ENCODE data around the gene ZNF283.
"Not testable (repeated sequence)": the region's sequence is repeated elsewhere in the genome, so short reads cannot be mapped to it uniquely, and the experiment has no call there.

The ZNF283 gene

GRCh38 chr19:43820098-43820883 is 6.8 kb upstream of the ZNF283 start:
- Histone ChIP-seq H3K9ac (ENCODE audit: low read length) (peak overlapping the region; percentile 10), H3K9me3 (ENCODE audit: control insufficient read depth, low read length) (no peaks in the 10 kb centered on the region), H3K36me3 (ENCODE audit: control insufficient read depth, insufficient read depth, low read length, severe bottlenecking) (no peaks in the 10 kb centered on the region), H3K4me1 (ENCODE audit: control insufficient read depth, insufficient read depth, low read length) (peaks cover 5% of the 10 kb centered on the region), H3K27me3 (replicated peaks; ENCODE audit: control insufficient read depth, insufficient read depth, low read length) (no peaks in the 10 kb centered on the region), H3K4me3 (ENCODE audit: low read length) (peak overlapping the region; percentile 80)
- DNase-seq (ENCODE audit: low read depth): peak; percentile 55

DNA sequence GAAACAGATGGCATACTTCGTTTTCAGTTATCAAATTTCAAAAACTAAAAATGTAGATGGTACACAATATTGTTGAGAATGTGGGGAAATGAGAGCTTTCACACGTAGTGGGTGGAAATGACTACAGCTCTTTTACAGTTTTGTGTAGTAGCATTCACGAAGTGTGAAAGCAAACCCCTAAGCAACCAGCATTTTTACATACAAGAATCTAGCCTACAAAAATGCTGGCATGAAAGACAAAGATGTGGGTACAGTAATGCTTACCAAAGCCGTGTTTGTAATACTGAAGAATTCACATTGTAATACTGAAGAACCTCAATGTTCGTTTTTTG is 6.3 kb upstream of the ZNF283 start:
- Histone ChIP-seq H3K4me3 (ENCODE audit: low read length) (peak overlapping the region; percentile 80), H3K27me3 (replicated peaks; ENCODE audit: control insufficient read depth, insufficient read depth, low read length) (no peaks in the 10 kb centered on the region)
- no peak for DNase-seq (ENCODE audit: low read depth)

DNA sequence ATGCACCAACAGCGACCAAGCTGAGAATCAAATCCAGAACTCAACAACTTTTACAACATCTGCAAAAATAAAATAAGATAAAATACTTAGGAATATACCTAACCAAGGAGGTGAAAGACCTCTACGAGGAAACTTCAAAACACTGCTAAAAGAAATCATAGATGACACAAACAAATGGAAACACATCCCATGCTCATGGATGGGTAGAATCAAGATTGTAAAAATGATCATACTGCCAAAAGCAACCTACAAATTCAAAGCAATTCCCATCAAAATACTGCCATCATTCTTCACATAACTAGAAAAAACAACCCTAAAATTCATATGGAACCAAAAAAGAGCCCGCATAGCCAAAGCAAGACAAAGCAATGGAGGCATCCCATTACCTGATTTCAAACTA is 3.3 kb upstream of the ZNF283 start:
- not testable (repeated sequence) for H3K9me3 ChIP-seq (ENCODE audit: control insufficient read depth, low read length); DNase-seq (ENCODE audit: low read depth); H3K36me3 ChIP-seq (ENCODE audit: control insufficient read depth, insufficient read depth, low read length, severe bottlenecking); H3K4me3 ChIP-seq (ENCODE audit: low read length); H3K27me3 ChIP-seq (replicated peaks; ENCODE audit: control insufficient read depth, insufficient read depth, low read length); H3K9ac ChIP-seq (ENCODE audit: low read length)
- H3K4me1 ChIP-seq (ENCODE audit: control insufficient read depth, insufficient read depth, low read length): peaks cover 14% of the 10 kb centered on the region

More for the DNA sequence above, 6.3 kb upstream of the ZNF283 start:
- Histone ChIP-seq H3K9me3 (ENCODE audit: control insufficient read depth, low read length) (no peaks in the 10 kb centered on the region), H3K36me3 (ENCODE audit: control insufficient read depth, insufficient read depth, low read length, severe bottlenecking) (no peaks in the 10 kb centered on the region), H3K9ac (ENCODE audit: low read length) (peak overlapping the region; percentile 10), H3K4me1 (ENCODE audit: control insufficient read depth, insufficient read depth, low read length) (peaks cover 5% of the 10 kb centered on the region)

DNA sequence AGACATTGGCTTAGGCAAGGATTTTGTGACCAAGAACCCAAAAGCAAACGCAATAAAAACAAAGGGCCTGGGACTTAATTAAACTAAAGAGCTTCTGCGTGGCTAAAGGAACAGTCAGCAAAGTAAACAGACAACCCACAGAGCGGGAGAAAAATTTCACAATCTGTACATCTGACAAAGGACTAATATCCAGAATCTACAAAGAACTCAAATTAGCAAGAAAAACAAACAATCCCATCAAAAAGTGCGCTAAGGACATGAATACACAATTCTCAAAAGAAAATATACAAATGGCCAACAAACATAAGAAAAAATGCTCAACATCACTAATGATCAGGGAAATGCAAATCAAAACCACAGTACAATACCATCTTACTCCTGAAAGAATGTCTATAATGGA is 2.5 kb upstream of the ZNF283 start:
- H3K36me3 ChIP-seq (ENCODE audit: control insufficient read depth, insufficient read depth, low read length, severe bottlenecking): peaks cover 12% of the 10 kb centered on the region

GRCh38 chr19:43839139-43839538 is 12.0 kb downstream of the ZNF283 start:
- Histone ChIP-seq H3K36me3 (ENCODE audit: control insufficient read depth, insufficient read depth, low read length, severe bottlenecking) (peaks cover 96% of the 10 kb centered on the region), H3K4me3 (ENCODE audit: low read length) (peak overlapping the region; percentile 50), H3K9me3 (ENCODE audit: control insufficient read depth, low read length) (peaks cover 95% of the 10 kb centered on the region), H3K9ac (ENCODE audit: low read length) (no peak overlapping the region), H3K4me1 (ENCODE audit: control insufficient read depth, insufficient read depth, low read length) (no peaks in the 10 kb centered on the region), H3K27me3 (replicated peaks; ENCODE audit: control insufficient read depth, insufficient read depth, low read length) (no peaks in the 10 kb centered on the region)
- DNase-seq (ENCODE audit: low read depth): no peak

More for the DNA sequence above, 2.5 kb upstream of the ZNF283 start:
- not testable (repeated sequence) for H3K9me3 ChIP-seq (ENCODE audit: control insufficient read depth, low read length); H3K27me3 ChIP-seq (replicated peaks; ENCODE audit: control insufficient read depth, insufficient read depth, low read length); DNase-seq (ENCODE audit: low read depth); H3K4me3 ChIP-seq (ENCODE audit: low read length); H3K9ac ChIP-seq (ENCODE audit: low read length)
- H3K4me1 ChIP-seq (ENCODE audit: control insufficient read depth, insufficient read depth, low read length): peaks cover 14% of the 10 kb centered on the region

DNA sequence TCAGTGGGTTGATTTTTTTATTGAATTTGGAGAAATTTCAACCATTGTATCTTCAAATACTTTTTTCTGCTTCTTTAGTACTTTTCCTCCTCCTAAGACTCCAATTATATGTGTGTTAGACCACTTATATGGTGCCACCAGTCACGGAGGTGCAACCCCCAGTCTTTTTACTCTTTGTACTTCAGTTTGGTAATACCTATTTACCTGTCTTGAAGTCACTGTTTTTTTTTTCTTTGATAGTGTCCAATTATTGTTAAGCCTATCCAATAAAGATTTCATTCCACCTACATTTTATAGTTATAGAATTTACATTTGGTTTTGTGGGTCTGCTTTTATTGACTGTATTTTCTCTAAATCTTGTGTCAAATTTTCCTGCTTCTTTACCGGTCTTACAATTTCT is 14.9 kb downstream of the ZNF283 start:
- Histone ChIP-seq H3K4me1 (ENCODE audit: control insufficient read depth, insufficient read depth, low read length) (no peaks in the 10 kb centered on the region), H3K4me3 (ENCODE audit: low read length) (peak overlapping the region; percentile 51), H3K27me3 (replicated peaks; ENCODE audit: control insufficient read depth, insufficient read depth, low read length) (no peaks in the 10 kb centered on the region), H3K9me3 (ENCODE audit: control insufficient read depth, low read length) (peaks cover 100% of the 10 kb centered on the region), H3K9ac (ENCODE audit: low read length) (no peak overlapping the region), H3K36me3 (ENCODE audit: control insufficient read depth, insufficient read depth, low read length, severe bottlenecking) (peaks cover 99% of the 10 kb centered on the region)
- no peak for DNase-seq (ENCODE audit: low read depth)

GRCh38 chr19:43847246-43847645 is 20.1 kb downstream of the ZNF283 start:
- Histone ChIP-seq H3K36me3 (ENCODE audit: control insufficient read depth, insufficient read depth, low read length, severe bottlenecking) (peaks cover 96% of the 10 kb centered on the region), H3K4me3 (ENCODE audit: low read length) (peak overlapping the region; percentile 43)

DNA sequence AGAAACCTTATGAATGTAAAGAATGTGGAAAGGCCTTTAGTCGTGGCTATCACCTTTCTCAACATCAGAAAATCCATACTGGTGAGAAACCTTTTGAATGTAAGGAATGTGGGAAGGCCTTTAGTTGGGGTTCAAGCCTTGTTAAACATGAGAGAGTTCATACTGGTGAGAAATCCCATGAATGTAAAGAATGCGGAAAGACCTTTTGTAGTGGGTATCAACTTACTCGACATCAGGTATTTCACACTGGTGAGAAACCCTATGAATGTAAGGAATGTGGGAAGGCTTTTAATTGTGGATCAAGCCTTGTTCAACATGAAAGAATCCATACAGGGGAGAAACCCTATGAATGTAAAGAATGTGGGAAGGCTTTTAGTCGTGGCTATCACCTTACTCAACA is 20.8 kb downstream of the ZNF283 start:
- Histone ChIP-seq H3K9me3 (ENCODE audit: control insufficient read depth, low read length) (peaks cover 99% of the 10 kb centered on the region), H3K27me3 (replicated peaks; ENCODE audit: control insufficient read depth, insufficient read depth, low read length) (no peaks in the 10 kb centered on the region), H3K9ac (ENCODE audit: low read length) (no peak overlapping the region), H3K4me3 (ENCODE audit: low read length) (peak overlapping the region; percentile 43), H3K4me1 (ENCODE audit: control insufficient read depth, insufficient read depth, low read length) (no peaks in the 10 kb centered on the region), H3K36me3 (ENCODE audit: control insufficient read depth, insufficient read depth, low read length, severe bottlenecking) (peaks cover 96% of the 10 kb centered on the region)
- no peak for DNase-seq (ENCODE audit: low read depth)

More at GRCh38 chr19:43847246-43847645, 20.1 kb downstream of the ZNF283 start:
- Histone ChIP-seq H3K4me1 (ENCODE audit: control insufficient read depth, insufficient read depth, low read length) (no peaks in the 10 kb centered on the region), H3K9ac (ENCODE audit: low read length) (no peak overlapping the region), H3K27me3 (replicated peaks; ENCODE audit: control insufficient read depth, insufficient read depth, low read length) (no peaks in the 10 kb centered on the region), H3K9me3 (ENCODE audit: control insufficient read depth, low read length) (peaks cover 99% of the 10 kb centered on the region)
- DNase-seq (ENCODE audit: low read depth): no peak

- H3K9me3 ChIP-seq (ENCODE audit: control insufficient read depth, low read length): peaks cover 97% of the 10 kb centered on the region
- no peaks in the 10 kb centered on the region for H3K4me1 ChIP-seq (ENCODE audit: control insufficient read depth, insufficient read depth, low read length)
- no peak for DNase-seq (ENCODE audit: low read depth)
- H3K9ac ChIP-seq (ENCODE audit: low read length): no peak overlapping the region
- peak overlapping the region; percentile 43 for H3K4me3 ChIP-seq (ENCODE audit: low read length)
- H3K27me3 ChIP-seq (replicated peaks; ENCODE audit: control insufficient read depth, insufficient read depth, low read length): no peaks in the 10 kb centered on the region
- H3K36me3 ChIP-seq (ENCODE audit: control insufficient read depth, insufficient read depth, low read length, severe bottlenecking): peaks cover 87% of the 10 kb centered on the region
Observed at GRCh38 chr19:43848821-43849220, 21.7 kb downstream of the ZNF283 start.

DNA sequence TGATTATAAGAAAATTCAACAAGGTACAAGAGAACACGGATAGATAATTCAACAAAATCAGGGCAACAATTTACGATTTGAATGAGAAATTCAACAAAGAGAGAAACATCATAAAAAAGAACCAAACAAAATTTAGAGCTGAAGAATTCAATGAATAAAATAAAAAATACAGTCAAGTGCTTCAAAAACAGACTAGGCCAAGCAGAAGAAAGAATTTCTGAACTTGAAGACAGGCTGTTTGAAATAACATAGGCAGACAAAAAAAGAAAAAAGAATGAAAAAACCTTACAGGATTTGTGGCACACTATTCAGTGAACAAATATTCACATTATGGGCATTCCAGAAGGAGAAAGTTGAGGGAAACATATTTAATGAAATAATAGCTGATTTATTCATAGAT is 31.1 kb downstream of the ZNF283 start:
- Histone ChIP-seq H3K27me3 (replicated peaks; ENCODE audit: control insufficient read depth, insufficient read depth, low read length) (no peaks in the 10 kb centered on the region), H3K4me3 (ENCODE audit: low read length) (peak overlapping the region; percentile 64), H3K36me3 (ENCODE audit: control insufficient read depth, insufficient read depth, low read length, severe bottlenecking) (peaks cover 9% of the 10 kb centered on the region), H3K4me1 (ENCODE audit: control insufficient read depth, insufficient read depth, low read length) (no peaks in the 10 kb centered on the region), H3K9me3 (ENCODE audit: control insufficient read depth, low read length) (peaks cover 98% of the 10 kb centered on the region), H3K9ac (ENCODE audit: low read length) (no peak overlapping the region)
- no peak for DNase-seq (ENCODE audit: low read depth)

DNA sequence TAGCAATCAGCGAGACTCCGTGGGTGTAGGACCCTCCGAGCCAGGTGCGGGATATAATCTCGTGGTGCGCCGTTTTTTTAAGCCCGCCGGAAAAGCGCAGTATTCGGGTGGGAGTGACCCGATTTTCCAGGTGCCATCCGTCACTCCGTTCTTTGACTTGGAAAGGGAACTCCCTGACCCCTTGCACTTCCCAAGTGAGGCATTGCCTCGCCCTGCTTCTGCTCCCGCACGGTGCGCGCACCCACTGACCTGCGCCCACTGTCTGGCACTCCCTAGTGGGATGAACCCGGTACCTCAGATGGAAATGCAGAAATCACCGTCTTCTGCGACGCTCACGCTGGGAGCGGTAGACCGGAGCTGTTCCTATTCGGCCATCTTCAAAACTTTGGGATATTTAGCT is 39.8 kb downstream of the ZNF283 start:
- not testable (repeated sequence) for DNase-seq (ENCODE audit: low read depth); H3K27me3 ChIP-seq (replicated peaks; ENCODE audit: control insufficient read depth, insufficient read depth, low read length); H3K4me1 ChIP-seq (ENCODE audit: control insufficient read depth, insufficient read depth, low read length); H3K36me3 ChIP-seq (ENCODE audit: control insufficient read depth, insufficient read depth, low read length, severe bottlenecking); H3K9ac ChIP-seq (ENCODE audit: low read length)
- Histone ChIP-seq H3K4me3 (ENCODE audit: low read length) (peak overlapping the region; percentile 71), H3K9me3 (ENCODE audit: control insufficient read depth, low read length) (peaks cover 76% of the 10 kb centered on the region)

Data from adipocyte (in vitro differentiated cells).